WTC11 (cell line): ENCODE measurements around the gene C10orf120. TPM values are rescaled to one million over a fixed set of nuclear protein-coding genes. Genes with fewer than 3 reads are reported as not detected.

Experiments
- ATAC-seq: fragments of 200-7000 bp; cut with Tn5 transposase; 2 replicates; pipeline ENCODE4 v1.10.0; 2021; ENCODE audit warnings: mild to moderate bottlenecking, moderate library complexity
- CTCF ChIA-PET: fragments of 300-600 bp; sonication (Branson Sonifier 250); formaldehyde crosslinking; loops from one replicate; lab custom pipeline; 2021; ENCODE audit warnings: antibody characterized with exemption; lab: Charles Lee
- POLR2A ChIA-PET: fragments of 350-600 bp; sonication (Branson Sonifier 250); formaldehyde crosslinking; loops from one replicate; lab custom pipeline; 2021; ENCODE audit warnings: antibody characterized with exemption; lab: Charles Lee
- DNase-seq: peaks from one replicate; pipeline ENCODE4 v3.0.0; 2021; ENCODE audit warnings: low spot score
- H3K27ac Mint-ChIP-seq: 2 replicates; pipeline ENCODE4 v1.8.0; 2021; ENCODE audit warnings: mixed read lengths
- H3K27me3 Mint-ChIP-seq: 2 replicates; pipeline ENCODE4 v1.8.0; 2021; ENCODE audit warnings: low read depth, mild to moderate bottlenecking, moderate library complexity, mixed read lengths
- H3K36me3 Mint-ChIP-seq: 2 replicates; pipeline ENCODE4 v1.8.0; 2021; ENCODE audit warnings: mixed read lengths
- H3K4me1 Mint-ChIP-seq: 2 replicates; pipeline ENCODE4 v1.8.0; 2022; ENCODE audit warnings: mixed read lengths
- H3K4me3 Mint-ChIP-seq: 2 replicates; pipeline ENCODE4 v1.8.0; 2021; ENCODE audit warnings: mild to moderate bottlenecking, moderate library complexity, mixed read lengths
- H3K9me3 Mint-ChIP-seq: 2 replicates; pipeline ENCODE4 v1.8.0; 2021; ENCODE audit warnings: mixed read lengths
- EMX1 ChIP-seq: fragments of 250-450 bp; sonication (Bioruptor Pico); IDR thresholded peaks from 2 replicates; pipeline ENCODE4 v1.8.0; 2021; ENCODE audit warnings: mild to moderate bottlenecking
- ESRRA ChIP-seq: sonication (generic); formaldehyde crosslinking; IDR thresholded peaks from 2 replicates; pipeline ENCODE4 v1.8.1; 2022; ENCODE audit warnings: mild to moderate bottlenecking, missing genetic modification reagents, borderline replicate concordance
- GABPB1 ChIP-seq: sonication (generic); formaldehyde crosslinking; IDR thresholded peaks from 2 replicates; pipeline ENCODE4 v1.8.1; 2023; ENCODE audit warnings: mild to moderate bottlenecking, missing genetic modification reagents
- GTF2I ChIP-seq: fragments of 250-450 bp; sonication (Bioruptor Pico); conservative IDR thresholded peaks from 2 replicates; pipeline ENCODE4 v1.4.0; 2021; ENCODE audit warnings: mild to moderate bottlenecking
- JAZF1 ChIP-seq: fragments of 250-450 bp; sonication (Bioruptor Pico); IDR thresholded peaks from 2 replicates; pipeline ENCODE4 v1.9.0; 2021; ENCODE audit warnings: moderate library complexity, mild to moderate bottlenecking, inconsistent platforms
- KAT7 ChIP-seq: sonication (generic); formaldehyde crosslinking; IDR thresholded peaks from 2 replicates; pipeline ENCODE4 v1.8.1; 2023; ENCODE audit warnings: missing genetic modification reagents, mild to moderate bottlenecking, borderline replicate concordance
- PRRX2 ChIP-seq: fragments of 250-450 bp; sonication (Bioruptor Pico); IDR thresholded peaks from 2 replicates; pipeline ENCODE4 v1.8.0; 2021; ENCODE audit warnings: mild to moderate bottlenecking
- RORB ChIP-seq: fragments of 250-450 bp; sonication (Bioruptor Pico); IDR thresholded peaks from 2 replicates; pipeline ENCODE4 v1.9.0; 2021; ENCODE audit warnings: mild to moderate bottlenecking
- TCF7 ChIP-seq: sonication (generic); formaldehyde crosslinking; IDR thresholded peaks from 2 replicates; pipeline ENCODE4 v1.8.0; 2022; ENCODE audit warnings: mild to moderate bottlenecking, low read depth, missing genetic modification reagents, moderate library complexity
- TEAD4 ChIP-seq: sonication (generic); formaldehyde crosslinking; IDR thresholded peaks from 2 replicates; pipeline ENCODE4 v1.8.0; 2022; ENCODE audit warnings: mild to moderate bottlenecking, missing genetic modification reagents
- ZNF263 ChIP-seq: sonication (generic); formaldehyde crosslinking; IDR thresholded peaks from 2 replicates; pipeline ENCODE4 v1.8.1; 2022; ENCODE audit warnings: low read depth, mild to moderate bottlenecking, moderate library complexity, missing genetic modification reagents
- ZNF317 ChIP-seq: sonication (generic); formaldehyde crosslinking; IDR thresholded peaks from 2 replicates; pipeline ENCODE4 v1.8.1; 2023; ENCODE audit warnings: low read depth, mild to moderate bottlenecking, moderate library complexity, missing genetic modification reagents, borderline replicate concordance
- ZNF671 ChIP-seq: fragments of 250-450 bp; sonication (Bioruptor Pico); IDR thresholded peaks from 2 replicates; pipeline ENCODE4 v1.8.0; 2021; ENCODE audit warnings: mild to moderate bottlenecking
- total RNA-seq: library from RNA; stranded (reverse); gene quantifications from 3 replicates; pipeline ENCODE4 v1.2.3, GENCODE V29; 2021
- TF ChIP-seq, protein P1 (sequence below): fragments of 250-450 bp; sonication (Bioruptor Pico); IDR thresholded peaks from 2 replicates; pipeline ENCODE4 v1.8.0; 2021; ENCODE audit warnings: mild to moderate bottlenecking
- TF ChIP-seq, protein P2 (sequence below): fragments of 250-450 bp; sonication (Bioruptor Pico); IDR thresholded peaks from 2 replicates; pipeline ENCODE4 v1.9.0; 2021; ENCODE audit warnings: mild to moderate bottlenecking
- TF ChIP-seq, protein P3 (sequence below): sonication (generic); formaldehyde crosslinking; IDR thresholded peaks from 2 replicates; pipeline ENCODE4 v1.8.0; 2023; ENCODE audit warnings: missing genetic modification reagents
- TF ChIP-seq, protein P4 (sequence below): sonication (generic); formaldehyde crosslinking; IDR thresholded peaks from 2 replicates; pipeline ENCODE4 v1.8.0; 2023; ENCODE audit warnings: missing genetic modification reagents, mild to moderate bottlenecking, borderline replicate concordance
- TF ChIP-seq, protein P5 (sequence below): sonication (generic); formaldehyde crosslinking; IDR thresholded peaks from 2 replicates; pipeline ENCODE4 v1.8.1; 2023; ENCODE audit warnings: mild to moderate bottlenecking, missing genetic modification reagents
- TF ChIP-seq, protein P6 (sequence below): sonication (generic); formaldehyde crosslinking; IDR thresholded peaks from 2 replicates; pipeline ENCODE4 v1.8.0; 2022; ENCODE audit warnings: mild to moderate bottlenecking, missing genetic modification reagents
- TF ChIP-seq, protein P7 (sequence below): sonication (generic); formaldehyde crosslinking; IDR thresholded peaks from 2 replicates; pipeline ENCODE4 v1.8.0; 2022; ENCODE audit warnings: mild to moderate bottlenecking, missing genetic modification reagents

C10orf120 gene
- total RNA-seq, 1 experiment from 2014 or later = not detected

DNA sequence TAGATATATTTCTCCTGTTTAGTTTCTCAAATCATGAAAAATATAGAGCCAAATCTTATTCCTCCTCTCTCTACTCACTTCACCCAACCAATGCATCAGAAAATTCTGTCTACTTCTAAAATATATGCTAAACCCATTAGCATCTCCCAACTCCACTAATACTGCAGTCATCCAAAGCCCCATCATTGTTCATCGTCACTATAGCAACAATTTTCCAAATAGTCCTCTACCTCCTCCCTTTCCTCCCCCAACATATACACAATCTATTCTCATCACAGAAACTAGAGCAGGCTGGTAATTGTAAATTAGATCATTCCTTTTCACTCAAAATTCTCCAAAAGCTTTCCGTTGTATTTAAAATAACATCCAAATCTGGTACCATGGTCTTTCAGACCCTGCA lies 38.4 kb upstream of the C10orf120 start:
- DNase-seq (no peak), ATAC-seq (no peak)
- Mint-ChIP-seq H3K4me1 (peaks cover 18% of the 10 kb centered on the region), H3K27ac (no peak overlapping the region), H3K4me3 (no peak overlapping the region), H3K27me3 (no peaks in the 10 kb centered on the region), H3K9me3 (peaks cover 9% of the 10 kb centered on the region), H3K36me3 (no peaks in the 10 kb centered on the region)
- TF ChIP-seq, protein P1, sequence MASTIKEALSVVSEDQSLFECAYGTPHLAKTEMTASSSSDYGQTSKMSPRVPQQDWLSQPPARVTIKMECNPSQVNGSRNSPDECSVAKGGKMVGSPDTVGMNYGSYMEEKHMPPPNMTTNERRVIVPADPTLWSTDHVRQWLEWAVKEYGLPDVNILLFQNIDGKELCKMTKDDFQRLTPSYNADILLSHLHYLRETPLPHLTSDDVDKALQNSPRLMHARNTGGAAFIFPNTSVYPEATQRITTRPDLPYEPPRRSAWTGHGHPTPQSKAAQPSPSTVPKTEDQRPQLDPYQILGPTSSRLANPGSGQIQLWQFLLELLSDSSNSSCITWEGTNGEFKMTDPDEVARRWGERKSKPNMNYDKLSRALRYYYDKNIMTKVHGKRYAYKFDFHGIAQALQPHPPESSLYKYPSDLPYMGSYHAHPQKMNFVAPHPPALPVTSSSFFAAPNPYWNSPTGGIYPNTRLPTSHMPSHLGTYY (CRISPR knock-in tag) = no peak
- TF ChIP-seq, protein P2, sequence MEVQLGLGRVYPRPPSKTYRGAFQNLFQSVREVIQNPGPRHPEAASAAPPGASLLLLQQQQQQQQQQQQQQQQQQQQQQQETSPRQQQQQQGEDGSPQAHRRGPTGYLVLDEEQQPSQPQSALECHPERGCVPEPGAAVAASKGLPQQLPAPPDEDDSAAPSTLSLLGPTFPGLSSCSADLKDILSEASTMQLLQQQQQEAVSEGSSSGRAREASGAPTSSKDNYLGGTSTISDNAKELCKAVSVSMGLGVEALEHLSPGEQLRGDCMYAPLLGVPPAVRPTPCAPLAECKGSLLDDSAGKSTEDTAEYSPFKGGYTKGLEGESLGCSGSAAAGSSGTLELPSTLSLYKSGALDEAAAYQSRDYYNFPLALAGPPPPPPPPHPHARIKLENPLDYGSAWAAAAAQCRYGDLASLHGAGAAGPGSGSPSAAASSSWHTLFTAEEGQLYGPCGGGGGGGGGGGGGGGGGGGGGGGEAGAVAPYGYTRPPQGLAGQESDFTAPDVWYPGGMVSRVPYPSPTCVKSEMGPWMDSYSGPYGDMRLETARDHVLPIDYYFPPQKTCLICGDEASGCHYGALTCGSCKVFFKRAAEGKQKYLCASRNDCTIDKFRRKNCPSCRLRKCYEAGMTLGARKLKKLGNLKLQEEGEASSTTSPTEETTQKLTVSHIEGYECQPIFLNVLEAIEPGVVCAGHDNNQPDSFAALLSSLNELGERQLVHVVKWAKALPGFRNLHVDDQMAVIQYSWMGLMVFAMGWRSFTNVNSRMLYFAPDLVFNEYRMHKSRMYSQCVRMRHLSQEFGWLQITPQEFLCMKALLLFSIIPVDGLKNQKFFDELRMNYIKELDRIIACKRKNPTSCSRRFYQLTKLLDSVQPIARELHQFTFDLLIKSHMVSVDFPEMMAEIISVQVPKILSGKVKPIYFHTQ (CRISPR knock-in tag) = no peak
- TF ChIP-seq TEAD4 (CRISPR knock-in tag) (no peak), PRRX2 (no peak), ESRRA (CRISPR knock-in tag) (no peak), GTF2I (CRISPR knock-in tag) (no peak), TCF7 (no peak), ZNF263 (no peak), GABPB1 (CRISPR knock-in tag) (no peak), RORB (CRISPR knock-in tag) (no peak), EMX1 (no peak), JAZF1 (CRISPR knock-in tag) (no peak), ZNF317 (no peak), KAT7 (no peak), ZNF671 (CRISPR knock-in tag) (no peak)
- TF ChIP-seq, protein P3, sequence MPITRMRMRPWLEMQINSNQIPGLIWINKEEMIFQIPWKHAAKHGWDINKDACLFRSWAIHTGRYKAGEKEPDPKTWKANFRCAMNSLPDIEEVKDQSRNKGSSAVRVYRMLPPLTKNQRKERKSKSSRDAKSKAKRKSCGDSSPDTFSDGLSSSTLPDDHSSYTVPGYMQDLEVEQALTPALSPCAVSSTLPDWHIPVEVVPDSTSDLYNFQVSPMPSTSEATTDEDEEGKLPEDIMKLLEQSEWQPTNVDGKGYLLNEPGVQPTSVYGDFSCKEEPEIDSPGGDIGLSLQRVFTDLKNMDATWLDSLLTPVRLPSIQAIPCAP (CRISPR knock-in tag) = no peak
- TF ChIP-seq, protein P4, sequence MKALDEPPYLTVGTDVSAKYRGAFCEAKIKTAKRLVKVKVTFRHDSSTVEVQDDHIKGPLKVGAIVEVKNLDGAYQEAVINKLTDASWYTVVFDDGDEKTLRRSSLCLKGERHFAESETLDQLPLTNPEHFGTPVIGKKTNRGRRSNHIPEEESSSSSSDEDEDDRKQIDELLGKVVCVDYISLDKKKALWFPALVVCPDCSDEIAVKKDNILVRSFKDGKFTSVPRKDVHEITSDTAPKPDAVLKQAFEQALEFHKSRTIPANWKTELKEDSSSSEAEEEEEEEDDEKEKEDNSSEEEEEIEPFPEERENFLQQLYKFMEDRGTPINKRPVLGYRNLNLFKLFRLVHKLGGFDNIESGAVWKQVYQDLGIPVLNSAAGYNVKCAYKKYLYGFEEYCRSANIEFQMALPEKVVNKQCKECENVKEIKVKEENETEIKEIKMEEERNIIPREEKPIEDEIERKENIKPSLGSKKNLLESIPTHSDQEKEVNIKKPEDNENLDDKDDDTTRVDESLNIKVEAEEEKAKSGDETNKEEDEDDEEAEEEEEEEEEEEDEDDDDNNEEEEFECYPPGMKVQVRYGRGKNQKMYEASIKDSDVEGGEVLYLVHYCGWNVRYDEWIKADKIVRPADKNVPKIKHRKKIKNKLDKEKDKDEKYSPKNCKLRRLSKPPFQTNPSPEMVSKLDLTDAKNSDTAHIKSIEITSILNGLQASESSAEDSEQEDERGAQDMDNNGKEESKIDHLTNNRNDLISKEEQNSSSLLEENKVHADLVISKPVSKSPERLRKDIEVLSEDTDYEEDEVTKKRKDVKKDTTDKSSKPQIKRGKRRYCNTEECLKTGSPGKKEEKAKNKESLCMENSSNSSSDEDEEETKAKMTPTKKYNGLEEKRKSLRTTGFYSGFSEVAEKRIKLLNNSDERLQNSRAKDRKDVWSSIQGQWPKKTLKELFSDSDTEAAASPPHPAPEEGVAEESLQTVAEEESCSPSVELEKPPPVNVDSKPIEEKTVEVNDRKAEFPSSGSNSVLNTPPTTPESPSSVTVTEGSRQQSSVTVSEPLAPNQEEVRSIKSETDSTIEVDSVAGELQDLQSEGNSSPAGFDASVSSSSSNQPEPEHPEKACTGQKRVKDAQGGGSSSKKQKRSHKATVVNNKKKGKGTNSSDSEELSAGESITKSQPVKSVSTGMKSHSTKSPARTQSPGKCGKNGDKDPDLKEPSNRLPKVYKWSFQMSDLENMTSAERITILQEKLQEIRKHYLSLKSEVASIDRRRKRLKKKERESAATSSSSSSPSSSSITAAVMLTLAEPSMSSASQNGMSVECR (CRISPR knock-in tag) = no peak
- TF ChIP-seq, protein P5, sequence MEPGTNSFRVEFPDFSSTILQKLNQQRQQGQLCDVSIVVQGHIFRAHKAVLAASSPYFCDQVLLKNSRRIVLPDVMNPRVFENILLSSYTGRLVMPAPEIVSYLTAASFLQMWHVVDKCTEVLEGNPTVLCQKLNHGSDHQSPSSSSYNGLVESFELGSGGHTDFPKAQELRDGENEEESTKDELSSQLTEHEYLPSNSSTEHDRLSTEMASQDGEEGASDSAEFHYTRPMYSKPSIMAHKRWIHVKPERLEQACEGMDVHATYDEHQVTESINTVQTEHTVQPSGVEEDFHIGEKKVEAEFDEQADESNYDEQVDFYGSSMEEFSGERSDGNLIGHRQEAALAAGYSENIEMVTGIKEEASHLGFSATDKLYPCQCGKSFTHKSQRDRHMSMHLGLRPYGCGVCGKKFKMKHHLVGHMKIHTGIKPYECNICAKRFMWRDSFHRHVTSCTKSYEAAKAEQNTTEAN = no peak
- TF ChIP-seq, protein P6, sequence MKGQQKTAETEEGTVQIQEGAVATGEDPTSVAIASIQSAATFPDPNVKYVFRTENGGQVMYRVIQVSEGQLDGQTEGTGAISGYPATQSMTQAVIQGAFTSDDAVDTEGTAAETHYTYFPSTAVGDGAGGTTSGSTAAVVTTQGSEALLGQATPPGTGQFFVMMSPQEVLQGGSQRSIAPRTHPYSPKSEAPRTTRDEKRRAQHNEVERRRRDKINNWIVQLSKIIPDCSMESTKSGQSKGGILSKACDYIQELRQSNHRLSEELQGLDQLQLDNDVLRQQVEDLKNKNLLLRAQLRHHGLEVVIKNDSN (CRISPR knock-in tag) = no peak
- TF ChIP-seq, protein P7, sequence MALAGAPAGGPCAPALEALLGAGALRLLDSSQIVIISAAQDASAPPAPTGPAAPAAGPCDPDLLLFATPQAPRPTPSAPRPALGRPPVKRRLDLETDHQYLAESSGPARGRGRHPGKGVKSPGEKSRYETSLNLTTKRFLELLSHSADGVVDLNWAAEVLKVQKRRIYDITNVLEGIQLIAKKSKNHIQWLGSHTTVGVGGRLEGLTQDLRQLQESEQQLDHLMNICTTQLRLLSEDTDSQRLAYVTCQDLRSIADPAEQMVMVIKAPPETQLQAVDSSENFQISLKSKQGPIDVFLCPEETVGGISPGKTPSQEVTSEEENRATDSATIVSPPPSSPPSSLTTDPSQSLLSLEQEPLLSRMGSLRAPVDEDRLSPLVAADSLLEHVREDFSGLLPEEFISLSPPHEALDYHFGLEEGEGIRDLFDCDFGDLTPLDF (CRISPR knock-in tag) = no peak
- ChIA-PET POLR2A (no interaction called here), CTCF (interaction anchor here (1.3 kb wide), 1 partner anchor 11 kb away, joined by 5 read pairs; no protein-coding TSS in a partner anchor)
